Stimulated activated memory B cell treated with anti-CD40 and anti-IgM and Interleukin-4, amounts not matched to agents 10 μg/mL and 1 μg/mL and 100 μg/mL, for 72 hours (primary cell): ENCODE results near the gene PPFIBP2.
A peak's percentile ranks its signal among the peaks of the same experiment; 100 is the strongest.

Experiments used
- ATAC-seq: fragments of 150-1000 bp; cut with Tn5 transposase; 2 replicates; pipeline ENCODE4 v1.10.0; 2021
- H3K27ac Mint-ChIP-seq: one replicate; pipeline ENCODE4 v1.8.0; 2022; ENCODE audit warnings: mild to moderate bottlenecking, mixed read lengths
- H3K27me3 Mint-ChIP-seq: one replicate; pipeline ENCODE4 v1.8.0; 2022; ENCODE audit warnings: mixed read lengths
- H3K36me3 Mint-ChIP-seq: one replicate; pipeline ENCODE4 v1.8.0; 2022; ENCODE audit warnings: mixed read lengths
- H3K4me1 Mint-ChIP-seq: one replicate; pipeline ENCODE4 v1.8.0; 2022; ENCODE audit warnings: mixed read lengths
- H3K4me3 Mint-ChIP-seq: one replicate; pipeline ENCODE4 v1.8.0; 2022; ENCODE audit warnings: mild to moderate bottlenecking, moderate library complexity, mixed read lengths
- H3K9me3 Mint-ChIP-seq: one replicate; pipeline ENCODE4 v1.8.0; 2022; ENCODE audit warnings: mixed read lengths

The PPFIBP2 gene

GRCh38 chr11:7530013-7530640 is 16.3 kb downstream of the PPFIBP2 start:
- H3K36me3 Mint-ChIP-seq = peaks cover 28% of the 10 kb centered on the region
- H3K27ac Mint-ChIP-seq = peak overlapping the region; percentile 50
- H3K4me1 Mint-ChIP-seq = peaks cover 78% of the 10 kb centered on the region
- H3K27me3 Mint-ChIP-seq = no peaks in the 10 kb centered on the region
- H3K9me3 Mint-ChIP-seq = no peaks in the 10 kb centered on the region
- ATAC-seq = no peak
- no peak overlapping the region for H3K4me3 Mint-ChIP-seq

- H3K4me3 Mint-ChIP-seq = no peak overlapping the region
- H3K4me1 Mint-ChIP-seq = peaks cover 87% of the 10 kb centered on the region
- peak; percentile 60 for ATAC-seq
- no peaks in the 10 kb centered on the region for H3K27me3 Mint-ChIP-seq
- peaks cover 33% of the 10 kb centered on the region for H3K36me3 Mint-ChIP-seq
- H3K27ac Mint-ChIP-seq = peak overlapping the region; percentile 50
- no peaks in the 10 kb centered on the region for H3K9me3 Mint-ChIP-seq
These were observed 17.2 kb downstream of the PPFIBP2 start for GRCh38 chr11:7531011-7531410.

GRCh38 chr11:7532405-7533145 is 18.8 kb downstream of the PPFIBP2 start:
- no peak overlapping the region for H3K27ac Mint-ChIP-seq
- no peaks in the 10 kb centered on the region for H3K27me3 Mint-ChIP-seq
- H3K4me3 Mint-ChIP-seq = no peak overlapping the region
- H3K9me3 Mint-ChIP-seq = no peaks in the 10 kb centered on the region
- peaks cover 43% of the 10 kb centered on the region for H3K36me3 Mint-ChIP-seq
- ATAC-seq = no peak
- H3K4me1 Mint-ChIP-seq = peaks cover 93% of the 10 kb centered on the region

- Mint-ChIP-seq H3K9me3 (no peaks in the 10 kb centered on the region), H3K36me3 (peaks cover 48% of the 10 kb centered on the region), H3K4me1 (peaks cover 93% of the 10 kb centered on the region), H3K4me3 (peak overlapping the region; percentile 53), H3K27ac (peak overlapping the region; percentile 63), H3K27me3 (no peaks in the 10 kb centered on the region)
- ATAC-seq = peak; percentile 68
These were observed 19.6 kb downstream of the PPFIBP2 start for GRCh38 chr11:7533199-7534041.

GRCh38 chr11:7534042-7534378 is 20.2 kb downstream of the PPFIBP2 start:
- Mint-ChIP-seq H3K9me3 (no peaks in the 10 kb centered on the region), H3K4me3 (peak overlapping the region; percentile 53), H3K4me1 (peaks cover 91% of the 10 kb centered on the region), H3K27ac (peak overlapping the region; percentile 63), H3K36me3 (peaks cover 50% of the 10 kb centered on the region), H3K27me3 (no peaks in the 10 kb centered on the region)
- ATAC-seq = peak; percentile 43

- Mint-ChIP-seq H3K4me1 (peaks cover 93% of the 10 kb centered on the region), H3K4me3 (no peak overlapping the region), H3K36me3 (peaks cover 53% of the 10 kb centered on the region), H3K9me3 (no peaks in the 10 kb centered on the region), H3K27ac (peak overlapping the region; percentile 63), H3K27me3 (no peaks in the 10 kb centered on the region)
- ATAC-seq = no peak
These were observed 22.3 kb downstream of the PPFIBP2 start for GRCh38 chr11:7536100-7536499.

- Mint-ChIP-seq H3K36me3 (peaks cover 46% of the 10 kb centered on the region), H3K4me3 (no peak overlapping the region), H3K27me3 (no peaks in the 10 kb centered on the region), H3K9me3 (no peaks in the 10 kb centered on the region), H3K4me1 (peaks cover 93% of the 10 kb centered on the region), H3K27ac (peak overlapping the region; percentile 63)
- no peak for ATAC-seq
These were observed 23.5 kb downstream of the PPFIBP2 start for GRCh38 chr11:7537265-7537664.

GRCh38 chr11:7538031-7538430 is 24.2 kb downstream of the PPFIBP2 start:
- Mint-ChIP-seq H3K27me3 (no peaks in the 10 kb centered on the region), H3K9me3 (no peaks in the 10 kb centered on the region), H3K4me3 (no peak overlapping the region), H3K36me3 (peaks cover 45% of the 10 kb centered on the region), H3K4me1 (peaks cover 93% of the 10 kb centered on the region), H3K27ac (peak overlapping the region; percentile 16)
- ATAC-seq = peak; percentile 49

GRCh38 chr11:7538466-7539454 is 25.0 kb downstream of the PPFIBP2 start:
- no peak for ATAC-seq
- Mint-ChIP-seq H3K4me3 (no peak overlapping the region), H3K36me3 (peaks cover 43% of the 10 kb centered on the region), H3K27ac (peak overlapping the region; percentile 43), H3K4me1 (peaks cover 93% of the 10 kb centered on the region), H3K9me3 (no peaks in the 10 kb centered on the region), H3K27me3 (no peaks in the 10 kb centered on the region)

- H3K9me3 Mint-ChIP-seq = no peaks in the 10 kb centered on the region
- ATAC-seq = no peak
- peaks cover 39% of the 10 kb centered on the region for H3K36me3 Mint-ChIP-seq
- peak overlapping the region; percentile 43 for H3K27ac Mint-ChIP-seq
- peaks cover 85% of the 10 kb centered on the region for H3K4me1 Mint-ChIP-seq
- no peak overlapping the region for H3K4me3 Mint-ChIP-seq
- no peaks in the 10 kb centered on the region for H3K27me3 Mint-ChIP-seq
These were observed 27.2 kb downstream of the PPFIBP2 start for GRCh38 chr11:7540830-7541555.

- Mint-ChIP-seq H3K4me1 (peaks cover 85% of the 10 kb centered on the region), H3K9me3 (no peaks in the 10 kb centered on the region), H3K36me3 (peaks cover 37% of the 10 kb centered on the region), H3K27ac (no peak overlapping the region), H3K27me3 (no peaks in the 10 kb centered on the region), H3K4me3 (no peak overlapping the region)
- ATAC-seq = no peak
These were observed 29.5 kb downstream of the PPFIBP2 start for GRCh38 chr11:7543302-7543701.

- Mint-ChIP-seq H3K4me1 (peaks cover 86% of the 10 kb centered on the region), H3K4me3 (no peak overlapping the region), H3K9me3 (no peaks in the 10 kb centered on the region), H3K36me3 (peaks cover 40% of the 10 kb centered on the region), H3K27ac (no peak overlapping the region), H3K27me3 (no peaks in the 10 kb centered on the region)
- no peak for ATAC-seq
These were observed 30.2 kb downstream of the PPFIBP2 start for GRCh38 chr11:7544021-7544420.

GRCh38 chr11:7545611-7546010 is 31.8 kb downstream of the PPFIBP2 start:
- Mint-ChIP-seq H3K4me1 (peaks cover 86% of the 10 kb centered on the region), H3K27me3 (no peaks in the 10 kb centered on the region), H3K27ac (no peak overlapping the region), H3K36me3 (peaks cover 46% of the 10 kb centered on the region), H3K9me3 (no peaks in the 10 kb centered on the region), H3K4me3 (no peak overlapping the region)
- ATAC-seq = no peak

- H3K27ac Mint-ChIP-seq = peak overlapping the region; percentile 7
- H3K4me1 Mint-ChIP-seq = peaks cover 78% of the 10 kb centered on the region
These were observed 32.6 kb downstream of the PPFIBP2 start for GRCh38 chr11:7546324-7546791.

More at GRCh38 chr11:7546324-7546791, 32.6 kb downstream of the PPFIBP2 start:
- Mint-ChIP-seq H3K27me3 (no peaks in the 10 kb centered on the region), H3K9me3 (no peaks in the 10 kb centered on the region), H3K4me3 (no peak overlapping the region), H3K36me3 (peaks cover 53% of the 10 kb centered on the region)
- no peak for ATAC-seq
